ENCODE measurements around the gene CNKSR3. TPM values are rescaled to one million over a fixed set of nuclear protein-coding genes. Genes with fewer than 3 reads are reported as not detected.

CNKSR3 gene
- total RNA-seq, 1 donor from 2014 or later = 0.09 TPM

DNA sequence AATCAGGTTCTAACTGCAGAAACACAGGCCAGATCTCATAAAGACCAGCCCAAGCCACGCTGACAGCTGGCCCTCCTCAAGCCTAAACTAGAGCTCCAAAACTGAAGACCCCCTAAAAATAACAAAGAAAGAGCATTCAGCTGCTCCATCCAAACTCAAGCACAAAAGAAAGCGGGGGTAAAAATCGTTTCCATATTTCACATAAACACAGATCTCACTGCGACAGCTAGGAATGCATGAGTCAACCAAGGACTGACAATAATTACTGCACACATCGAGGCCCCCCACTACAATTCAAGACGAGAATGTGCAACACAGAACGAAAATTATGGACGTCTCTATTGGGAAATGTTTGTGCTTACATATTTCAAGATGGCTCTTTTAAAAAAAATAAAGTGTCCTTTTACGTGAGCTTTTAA, 31.1 kb downstream of the CNKSR3 start:
- no peak for DNase-seq (ENCODE audit: low spot score)
- no peaks in the 10 kb centered on the region for H3K9me3 Mint-ChIP-seq
- no peaks in the 10 kb centered on the region for H3K4me1 Mint-ChIP-seq (ENCODE audit: low read depth)
- H3K36me3 Mint-ChIP-seq (ENCODE audit: low read depth) = no peaks in the 10 kb centered on the region
- no peak overlapping the region for H3K4me3 Mint-ChIP-seq (ENCODE audit: low read depth)
- intact Hi-C loops (cut with micrococcal nuclease) = no loop called here
- H3K27ac Mint-ChIP-seq = no peak overlapping the region
- peaks cover 11% of the 10 kb centered on the region for H3K27me3 Mint-ChIP-seq (ENCODE audit: low read depth)

- no peaks in the 10 kb centered on the region for H3K36me3 Mint-ChIP-seq (ENCODE audit: low read depth)
- H3K27me3 Mint-ChIP-seq (ENCODE audit: low read depth) = peaks cover 8% of the 10 kb centered on the region
- H3K27ac Mint-ChIP-seq = no peak overlapping the region
- intact Hi-C loops (cut with micrococcal nuclease) = no loop called here
- DNase-seq (ENCODE audit: low spot score) = no peak
- no peaks in the 10 kb centered on the region for H3K4me1 Mint-ChIP-seq (ENCODE audit: low read depth)
- H3K9me3 Mint-ChIP-seq = no peaks in the 10 kb centered on the region
- no peak overlapping the region for H3K4me3 Mint-ChIP-seq (ENCODE audit: low read depth)
These were observed 31.8 kb downstream of the CNKSR3 start for GRCh38 chr6:154478701-154479060.

DNA sequence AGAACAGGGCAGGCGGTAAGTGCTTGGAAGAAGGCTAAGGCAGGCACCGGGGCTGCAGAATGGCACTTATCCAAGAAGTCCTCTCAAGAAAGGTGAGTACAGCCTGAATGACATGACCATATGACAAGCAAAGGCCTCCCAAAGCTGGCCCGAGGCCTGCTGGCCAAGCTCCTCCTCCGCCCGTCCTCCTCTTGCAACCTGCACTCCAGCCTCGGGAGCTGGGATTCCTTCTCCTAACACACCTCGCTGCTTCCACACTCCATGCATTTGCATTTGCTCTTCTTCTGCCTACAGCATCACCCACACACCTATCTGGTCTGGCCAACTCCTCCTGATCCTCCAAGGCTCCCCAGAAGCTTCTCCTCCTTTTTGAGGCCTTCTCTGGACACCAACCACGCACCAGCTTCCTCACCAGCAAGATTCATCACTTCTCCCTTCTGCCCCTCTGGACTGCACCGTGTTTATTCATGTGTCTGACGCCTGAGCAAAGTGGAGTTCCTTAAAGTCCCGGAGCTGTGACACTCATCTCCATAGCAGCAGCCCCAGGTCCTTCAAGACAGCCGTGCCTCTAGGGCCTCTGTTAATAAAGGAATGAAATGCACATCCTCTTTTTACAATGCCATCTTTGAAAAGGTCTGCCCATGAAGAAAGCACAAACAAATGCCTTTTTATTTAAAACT, 32.3 kb downstream of the CNKSR3 start:
- no peaks in the 10 kb centered on the region for H3K4me1 Mint-ChIP-seq (ENCODE audit: low read depth)
- no peak for DNase-seq (ENCODE audit: low spot score)

GRCh38 chr6:154476494-154476893, 34.0 kb downstream of the CNKSR3 start:
- Mint-ChIP-seq H3K36me3 (ENCODE audit: low read depth) (no peaks in the 10 kb centered on the region), H3K27me3 (ENCODE audit: low read depth) (peaks cover 1% of the 10 kb centered on the region), H3K4me1 (ENCODE audit: low read depth) (no peaks in the 10 kb centered on the region), H3K9me3 (no peaks in the 10 kb centered on the region), H3K4me3 (ENCODE audit: low read depth) (no peak overlapping the region), H3K27ac (no peak overlapping the region)
- intact Hi-C loops (cut with micrococcal nuclease) = no loop called here
- DNase-seq (ENCODE audit: low spot score) = no peak

More for the DNA sequence above, 32.3 kb downstream of the CNKSR3 start:
- intact Hi-C loops (cut with micrococcal nuclease) = no loop called here
- H3K27ac Mint-ChIP-seq = no peak overlapping the region
- H3K36me3 Mint-ChIP-seq (ENCODE audit: low read depth) = no peaks in the 10 kb centered on the region
- H3K27me3 Mint-ChIP-seq (ENCODE audit: low read depth) = peaks cover 6% of the 10 kb centered on the region
- H3K4me3 Mint-ChIP-seq (ENCODE audit: low read depth) = no peak overlapping the region
- H3K9me3 Mint-ChIP-seq = no peaks in the 10 kb centered on the region

DNA sequence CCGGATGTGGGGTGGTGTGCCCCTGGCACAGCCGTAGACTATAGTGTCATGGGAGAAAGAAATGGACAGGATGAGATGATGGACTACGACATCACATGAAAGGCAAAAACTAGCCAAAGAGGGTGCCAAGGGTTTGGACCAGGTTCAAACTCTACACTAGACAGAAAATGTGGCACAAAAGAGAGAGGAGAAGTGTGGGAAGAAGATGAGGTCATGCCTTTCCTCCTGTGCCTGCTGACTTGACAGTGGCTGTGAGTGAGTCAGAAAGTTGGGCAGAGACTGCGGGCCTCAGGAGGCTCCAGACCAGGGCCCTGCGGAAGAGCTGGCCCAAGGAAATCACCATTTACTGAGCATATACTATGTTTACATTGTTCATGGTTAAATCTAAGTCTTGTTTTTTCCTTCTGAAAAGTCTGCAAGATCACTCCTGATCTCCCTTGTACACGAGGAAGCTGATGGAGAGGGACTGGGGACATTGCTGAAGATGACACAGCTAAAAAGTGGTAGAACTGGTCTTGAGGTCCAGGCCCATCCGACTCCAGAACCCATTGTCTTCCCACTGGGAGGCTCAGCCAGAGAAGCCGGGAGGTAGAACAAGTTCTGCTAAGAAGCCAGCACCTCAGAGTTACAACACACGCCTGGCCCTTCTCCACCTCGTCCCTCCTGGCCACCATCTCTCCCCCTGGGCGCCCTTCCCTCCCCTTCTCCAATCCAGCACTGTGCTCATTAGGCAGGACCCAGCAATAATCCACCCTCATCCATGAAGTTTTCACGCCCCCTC, 35.6 kb downstream of the CNKSR3 start:
- Mint-ChIP-seq H3K27me3 (ENCODE audit: low read depth) (no peaks in the 10 kb centered on the region), H3K9me3 (peaks cover 9% of the 10 kb centered on the region), H3K27ac (no peak overlapping the region), H3K4me1 (ENCODE audit: low read depth) (no peaks in the 10 kb centered on the region), H3K4me3 (ENCODE audit: low read depth) (no peak overlapping the region), H3K36me3 (ENCODE audit: low read depth) (no peaks in the 10 kb centered on the region)
- intact Hi-C loops (cut with micrococcal nuclease) = no loop called here
- DNase-seq (ENCODE audit: low spot score) = no peak

GRCh38 chr6:154473324-154473723, 37.2 kb downstream of the CNKSR3 start:
- H3K27me3 Mint-ChIP-seq (ENCODE audit: low read depth) = no peaks in the 10 kb centered on the region
- no peaks in the 10 kb centered on the region for H3K4me1 Mint-ChIP-seq (ENCODE audit: low read depth)
- H3K4me3 Mint-ChIP-seq (ENCODE audit: low read depth) = no peak overlapping the region
- no peaks in the 10 kb centered on the region for H3K36me3 Mint-ChIP-seq (ENCODE audit: low read depth)
- peaks cover 9% of the 10 kb centered on the region for H3K9me3 Mint-ChIP-seq
- intact Hi-C loops (cut with micrococcal nuclease) = no loop called here
- H3K27ac Mint-ChIP-seq = no peak overlapping the region
- no peak for DNase-seq (ENCODE audit: low spot score)

- no peaks in the 10 kb centered on the region for H3K4me1 Mint-ChIP-seq (ENCODE audit: low read depth)
- H3K27ac Mint-ChIP-seq = no peak overlapping the region
- no peaks in the 10 kb centered on the region for H3K36me3 Mint-ChIP-seq (ENCODE audit: low read depth)
- intact Hi-C loops (cut with micrococcal nuclease) = no loop called here
- peaks cover 9% of the 10 kb centered on the region for H3K9me3 Mint-ChIP-seq
- no peak for DNase-seq (ENCODE audit: low spot score)
- H3K27me3 Mint-ChIP-seq (ENCODE audit: low read depth) = no peaks in the 10 kb centered on the region
- no peak overlapping the region for H3K4me3 Mint-ChIP-seq (ENCODE audit: low read depth)
These were observed 38.7 kb downstream of the CNKSR3 start for GRCh38 chr6:154471609-154472362.

DNA sequence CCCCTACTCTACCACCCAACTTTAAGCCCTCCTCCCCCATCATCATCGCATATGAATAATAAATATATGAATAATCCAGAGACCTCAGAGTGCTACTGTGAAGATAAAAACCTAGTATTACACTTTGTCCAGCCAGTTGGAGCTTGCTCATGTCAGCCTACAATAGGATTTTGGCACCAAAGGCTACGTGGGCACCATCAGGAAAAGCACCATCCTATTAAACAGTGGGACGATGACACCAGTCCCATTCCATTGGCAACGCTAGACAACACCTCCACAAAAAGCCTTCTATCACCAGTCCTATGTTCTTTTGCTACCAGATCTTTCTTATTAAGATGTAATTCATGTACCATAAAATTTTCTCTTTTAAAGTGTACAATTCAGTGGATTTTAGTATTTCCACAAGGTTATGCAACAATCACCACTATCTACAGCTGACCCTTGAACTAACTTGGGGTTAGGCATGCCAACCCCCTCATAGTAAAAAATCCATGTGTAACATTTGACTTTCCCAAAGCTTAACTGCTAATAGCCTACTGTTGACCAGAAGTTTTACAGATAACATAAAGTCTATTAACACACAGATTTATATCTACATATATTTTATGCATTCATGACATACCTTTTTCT, 41.1 kb downstream of the CNKSR3 start:
- Mint-ChIP-seq H3K4me1 (ENCODE audit: low read depth) (no peaks in the 10 kb centered on the region), H3K9me3 (peaks cover 9% of the 10 kb centered on the region), H3K4me3 (ENCODE audit: low read depth) (no peak overlapping the region), H3K27ac (no peak overlapping the region), H3K36me3 (ENCODE audit: low read depth) (no peaks in the 10 kb centered on the region), H3K27me3 (ENCODE audit: low read depth) (no peaks in the 10 kb centered on the region)
- intact Hi-C loops (cut with micrococcal nuclease) = no loop called here
- DNase-seq (ENCODE audit: low spot score) = no peak

GRCh38 chr6:154468760-154469159, 41.7 kb downstream of the CNKSR3 start:
- no peaks in the 10 kb centered on the region for H3K36me3 Mint-ChIP-seq (ENCODE audit: low read depth)
- DNase-seq (ENCODE audit: low spot score) = no peak
- H3K9me3 Mint-ChIP-seq = peaks cover 9% of the 10 kb centered on the region
- intact Hi-C loops (cut with micrococcal nuclease) = no loop called here
- no peak overlapping the region for H3K27ac Mint-ChIP-seq
- H3K27me3 Mint-ChIP-seq (ENCODE audit: low read depth) = no peaks in the 10 kb centered on the region
- no peaks in the 10 kb centered on the region for H3K4me1 Mint-ChIP-seq (ENCODE audit: low read depth)
- no peak overlapping the region for H3K4me3 Mint-ChIP-seq (ENCODE audit: low read depth)

GRCh38 chr6:154466971-154467679, 43.4 kb downstream of the CNKSR3 start:
- H3K4me3 Mint-ChIP-seq (ENCODE audit: low read depth) = no peak overlapping the region
- no peaks in the 10 kb centered on the region for H3K4me1 Mint-ChIP-seq (ENCODE audit: low read depth)
- H3K27me3 Mint-ChIP-seq (ENCODE audit: low read depth) = no peaks in the 10 kb centered on the region
- no peak overlapping the region for H3K27ac Mint-ChIP-seq
- DNase-seq (ENCODE audit: low spot score) = no peak
- peaks cover 9% of the 10 kb centered on the region for H3K9me3 Mint-ChIP-seq
- no peaks in the 10 kb centered on the region for H3K36me3 Mint-ChIP-seq (ENCODE audit: low read depth)
- intact Hi-C loops (cut with micrococcal nuclease) = no loop called here

GRCh38 chr6:154466139-154466538, 44.3 kb downstream of the CNKSR3 start:
- intact Hi-C loops (cut with micrococcal nuclease) = no loop called here
- DNase-seq (ENCODE audit: low spot score) = no peak
- no peak overlapping the region for H3K27ac Mint-ChIP-seq
- no peak overlapping the region for H3K4me3 Mint-ChIP-seq (ENCODE audit: low read depth)
- H3K9me3 Mint-ChIP-seq = peaks cover 9% of the 10 kb centered on the region
- H3K27me3 Mint-ChIP-seq (ENCODE audit: low read depth) = no peaks in the 10 kb centered on the region
- H3K4me1 Mint-ChIP-seq (ENCODE audit: low read depth) = no peaks in the 10 kb centered on the region
- H3K36me3 Mint-ChIP-seq (ENCODE audit: low read depth) = no peaks in the 10 kb centered on the region
